DMS114 treated with DMSO at 0.1 percent for 48 hours (cell line): Measurements from ENCODE around the gene SYT4.

Experiments used
- DNase-seq: peaks from one replicate; lab custom pipeline; 2025; ENCODE audit not compliant: unreplicated experiment; lab: John Stamatoyannopoulos, UW

Gene SYT4

GRCh38 chr18:43220691-43221090, 56.6 kb downstream of the SYT4 start:
- DNase-seq, result no peak
